Pons (tissue), 1 donor: ENCODE measurements around the gene KDM2B.

Source experiments
- DNase-seq: peaks from one replicate; pipeline ENCODE4 v3.0.0-alpha.2; 2016; ENCODE audit warnings: low spot score

KDM2B gene

GRCh38 chr12:121461048-121461447 lies 119.8 kb downstream of the KDM2B start:
- peak; percentile 68 for DNase-seq

GRCh38 chr12:121456551-121456950 lies 124.3 kb downstream of the KDM2B start:
- no peak for DNase-seq

- DNase-seq = no peak
These were observed 124.9 kb downstream of the KDM2B start for GRCh38 chr12:121455766-121456420.

- DNase-seq = no peak
These were observed 125.9 kb downstream of the KDM2B start for GRCh38 chr12:121454921-121455320.

- DNase-seq = no peak
These were observed 127.2 kb downstream of the KDM2B start for GRCh38 chr12:121453629-121454028.

GRCh38 chr12:121452985-121453360 lies 127.8 kb downstream of the KDM2B start:
- DNase-seq = no peak

GRCh38 chr12:121452340-121452984 lies 128.4 kb downstream of the KDM2B start:
- no peak for DNase-seq

GRCh38 chr12:121451961-121452339 lies 128.9 kb downstream of the KDM2B start:
- DNase-seq = no peak

GRCh38 chr12:121448771-121449315 lies 132.0 kb downstream of the KDM2B start:
- no peak for DNase-seq

GRCh38 chr12:121446750-121447149 lies 134.1 kb downstream of the KDM2B start:
- DNase-seq = no peak

GRCh38 chr12:121444842-121445202 lies 136.0 kb downstream of the KDM2B start:
- no peak for DNase-seq

GRCh38 chr12:121443911-121444841 lies 136.6 kb downstream of the KDM2B start:
- peak; percentile 50 for DNase-seq

GRCh38 chr12:121443193-121443870 lies 137.5 kb downstream of the KDM2B start:
- peak; percentile 88 for DNase-seq

- DNase-seq = no peak
These were observed 138.5 kb downstream of the KDM2B start for GRCh38 chr12:121442028-121442948.

- DNase-seq = no peak
These were observed 139.3 kb downstream of the KDM2B start for GRCh38 chr12:121441555-121441954.

GRCh38 chr12:121440768-121441167 lies 140.1 kb downstream of the KDM2B start:
- DNase-seq = no peak

- no peak for DNase-seq
These were observed 141.1 kb downstream of the KDM2B start for GRCh38 chr12:121439715-121440114.

- peak; percentile 88 for DNase-seq
These were observed 141.9 kb downstream of the KDM2B start for GRCh38 chr12:121438905-121439304.

- no peak for DNase-seq
These were observed 144.1 kb downstream of the KDM2B start for GRCh38 chr12:121436706-121437105.

GRCh38 chr12:121432740-121433480 lies 147.9 kb downstream of the KDM2B start:
- no peak for DNase-seq
